GM21367 (cell line): ENCODE results near the gene FOXO3.
"Not testable (repeated sequence)": the region's sequence is repeated elsewhere in the genome, so short reads cannot be mapped to it uniquely, and the experiment has no call there.

Experiments used
- ATAC-seq: cut with Tn5 transposase; IDR thresholded peaks from one replicate; pipeline ENCODE4 v1.9.1; 2021; ENCODE audit not compliant: unreplicated experiment

Gene FOXO3

GRCh38 chr6:108681721-108682120 lies 121.0 kb downstream of the FOXO3 start:
- not testable (repeated sequence) for ATAC-seq

GRCh38 chr6:108682383-108683119 lies 121.8 kb downstream of the FOXO3 start:
- ATAC-seq = not testable (repeated sequence)

- not testable (repeated sequence) for ATAC-seq
Observed at GRCh38 chr6:108683976-108684375, 123.3 kb downstream of the FOXO3 start.

- no peak for ATAC-seq
Observed at GRCh38 chr6:108684771-108685329, 124.1 kb downstream of the FOXO3 start.

GRCh38 chr6:108685970-108686369 lies 125.3 kb downstream of the FOXO3 start:
- no peak for ATAC-seq

GRCh38 chr6:108686896-108687295 lies 126.2 kb downstream of the FOXO3 start:
- no peak for ATAC-seq

- ATAC-seq = no peak
Observed at GRCh38 chr6:108687921-108688320, 127.2 kb downstream of the FOXO3 start.

GRCh38 chr6:108689272-108690161 lies 128.8 kb downstream of the FOXO3 start:
- ATAC-seq = no peak

- no peak for ATAC-seq
Observed at GRCh38 chr6:108690326-108691049, 129.8 kb downstream of the FOXO3 start.

- no peak for ATAC-seq
Observed at GRCh38 chr6:108693430-108694154, 132.9 kb downstream of the FOXO3 start.

GRCh38 chr6:108694816-108695215 lies 134.1 kb downstream of the FOXO3 start:
- ATAC-seq = no peak

GRCh38 chr6:108697561-108698161 lies 136.9 kb downstream of the FOXO3 start:
- ATAC-seq = no peak

- ATAC-seq = no peak
Observed at GRCh38 chr6:108698593-108699289, 138.0 kb downstream of the FOXO3 start.

- no peak for ATAC-seq
Observed at GRCh38 chr6:108699290-108700041, 138.7 kb downstream of the FOXO3 start.

GRCh38 chr6:108702106-108702851 lies 141.6 kb downstream of the FOXO3 start:
- no peak for ATAC-seq

GRCh38 chr6:108706649-108707048 lies 145.9 kb downstream of the FOXO3 start:
- no peak for ATAC-seq

GRCh38 chr6:108707328-108707976 lies 146.7 kb downstream of the FOXO3 start:
- no peak for ATAC-seq
